Muscle layer of duodenum (tissue), 2 donors: ENCODE measurements around the gene NECTIN1.

Experiments used
- H3K27ac ChIP-seq: one replicate; pipeline ENCODE4 v1.7.0; 2013; ENCODE audit warnings: mild to moderate bottlenecking, low read length
- H3K27me3 ChIP-seq: one replicate; pipeline ENCODE4 v1.7.0; 2013; ENCODE audit warnings: low read depth, mild to moderate bottlenecking, control low read depth, low read length
- H3K36me3 ChIP-seq, 2 donors: one replicate each; pipeline ENCODE4 v1.7.0; 2013; ENCODE audit warnings: low read length in 2 of 2, control low read depth in 1 of 2, mild to moderate bottlenecking in 1 of 2; ENCODE audit not compliant: insufficient read depth in 2 of 2, control insufficient read depth in 1 of 2
- H3K4me1 ChIP-seq, 2 donors: one replicate each; pipeline ENCODE4 v1.7.0; 2013; ENCODE audit warnings: low read length in 2 of 2, mild to moderate bottlenecking in 2 of 2, control low read depth in 1 of 2, moderate library complexity in 1 of 2; ENCODE audit not compliant: insufficient read depth in 2 of 2, control insufficient read depth in 1 of 2
- H3K4me3 ChIP-seq, 2 donors: one replicate each; pipeline ENCODE4 v1.7.0; 2013; ENCODE audit warnings: low read length in 2 of 2, low read depth in 1 of 2, mild to moderate bottlenecking in 1 of 2
- H3K9me3 ChIP-seq, 2 donors: one replicate each; pipeline ENCODE4 v1.7.0; 2013; ENCODE audit warnings: low read length in 2 of 2, control low read depth in 1 of 2, mild to moderate bottlenecking in 1 of 2; ENCODE audit not compliant: control insufficient read depth in 1 of 2
- donor health status: healthy.

The NECTIN1 gene

DNA sequence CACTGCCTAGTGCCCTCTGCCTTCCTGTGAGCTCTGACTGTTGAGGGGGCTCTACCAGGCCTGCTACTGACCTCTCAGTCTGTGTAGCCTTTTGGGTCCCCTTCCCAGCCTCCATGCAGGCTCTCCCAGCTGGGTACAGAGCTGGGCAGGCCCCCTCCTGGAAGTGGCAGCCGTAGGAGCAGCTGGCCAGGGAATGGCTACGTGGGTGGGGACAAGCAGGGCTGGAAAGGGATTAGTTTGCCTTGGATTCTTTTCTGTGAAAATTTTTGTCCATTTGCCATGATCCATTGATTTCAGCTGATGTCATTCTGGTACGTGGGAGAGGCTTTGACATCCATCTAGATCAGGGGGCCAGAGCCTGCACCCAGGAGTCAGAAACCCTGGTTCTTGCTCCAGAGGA, 23.9 kb upstream of the NECTIN1 start:
- no peaks in the 10 kb centered on the region for H3K36me3 ChIP-seq
- H3K4me3 ChIP-seq: no peak overlapping the region
- H3K27me3 ChIP-seq: no peaks in the 10 kb centered on the region
- no peaks in the 10 kb centered on the region for H3K9me3 ChIP-seq
- no peaks in the 10 kb centered on the region for H3K4me1 ChIP-seq
- no peak overlapping the region for H3K27ac ChIP-seq

- H3K9me3 ChIP-seq: no peaks in the 10 kb centered on the region
- no peaks in the 10 kb centered on the region for H3K36me3 ChIP-seq
- H3K4me1 ChIP-seq: no peaks in the 10 kb centered on the region
- H3K27ac ChIP-seq: no peak overlapping the region
- no peak overlapping the region for H3K4me3 ChIP-seq
- H3K27me3 ChIP-seq: no peaks in the 10 kb centered on the region
Observed at GRCh38 chr11:119752345-119752871, 23.4 kb upstream of the NECTIN1 start.

DNA sequence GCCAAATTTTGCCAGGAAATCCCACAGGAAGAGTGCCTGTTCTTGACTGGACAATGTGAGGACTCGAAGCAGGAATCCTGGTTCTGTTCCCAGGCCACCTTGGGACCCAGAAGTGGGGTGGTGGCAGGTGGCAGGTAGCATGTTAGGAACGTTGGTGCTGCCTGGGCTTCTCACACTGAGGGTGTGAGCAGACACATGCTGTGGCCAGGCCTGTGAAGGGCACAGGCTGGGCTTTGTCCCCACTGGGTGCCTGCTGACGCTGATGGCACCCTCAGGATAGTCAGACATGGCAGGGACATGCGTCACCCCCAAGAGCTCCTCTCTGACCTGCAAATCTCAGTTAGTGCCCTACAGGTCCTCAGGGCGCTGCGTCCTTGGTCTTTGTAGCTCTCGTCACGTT, 21.1 kb upstream of the NECTIN1 start:
- Histone ChIP-seq H3K27ac (no peak overlapping the region), H3K4me1 (no peaks in the 10 kb centered on the region), H3K36me3 (no peaks in the 10 kb centered on the region), H3K27me3 (no peaks in the 10 kb centered on the region), H3K4me3 (no peak overlapping the region), H3K9me3 (no peaks in the 10 kb centered on the region)

- no peak overlapping the region for H3K4me3 ChIP-seq
- no peaks in the 10 kb centered on the region for H3K4me1 ChIP-seq
- no peaks in the 10 kb centered on the region for H3K9me3 ChIP-seq
- H3K27me3 ChIP-seq: no peaks in the 10 kb centered on the region
- no peak overlapping the region for H3K27ac ChIP-seq
- no peaks in the 10 kb centered on the region for H3K36me3 ChIP-seq
Observed at GRCh38 chr11:119749006-119749565, 20.1 kb upstream of the NECTIN1 start.

DNA sequence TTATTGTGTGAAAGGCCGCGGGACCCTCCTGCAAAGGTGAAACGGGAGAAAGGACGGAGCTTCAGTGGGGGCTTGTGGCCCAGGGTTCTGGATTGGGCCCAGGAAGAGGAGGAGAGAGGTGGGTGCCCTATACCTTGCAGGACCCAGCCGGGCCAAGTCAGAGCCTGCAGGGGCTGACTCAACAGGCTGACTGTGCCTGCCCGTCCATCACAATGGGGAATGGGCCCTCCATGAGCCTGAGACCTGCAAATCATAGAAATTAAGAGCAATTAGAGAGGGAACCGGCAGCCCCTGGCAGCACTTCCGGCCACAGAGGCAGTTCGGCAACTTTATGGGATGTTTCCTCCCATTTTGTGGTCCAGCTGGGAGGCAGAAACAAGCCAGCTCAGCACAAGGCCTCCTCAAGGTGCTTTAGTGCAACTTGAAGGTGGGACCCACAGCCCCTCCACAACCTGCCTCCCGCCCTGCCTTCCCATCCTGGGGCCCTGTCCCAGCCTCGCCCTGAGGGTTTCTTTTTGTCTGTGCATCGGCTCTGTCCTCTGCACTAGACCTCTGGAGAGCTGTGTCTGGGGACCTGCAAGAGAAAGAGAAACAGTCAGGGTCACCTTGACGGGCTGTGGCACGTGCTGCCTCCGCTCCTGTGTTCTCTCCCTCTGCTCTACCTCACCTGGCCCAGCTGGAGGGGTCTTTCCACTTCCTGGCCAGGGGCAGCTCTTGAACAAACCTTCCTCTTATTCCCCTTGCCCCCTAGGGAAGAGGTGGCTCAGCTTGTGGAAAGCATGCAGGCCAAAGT, 19.1 kb upstream of the NECTIN1 start:
- no peaks in the 10 kb centered on the region for H3K9me3 ChIP-seq
- no peaks in the 10 kb centered on the region for H3K4me1 ChIP-seq
- H3K36me3 ChIP-seq: no peaks in the 10 kb centered on the region
- no peak overlapping the region for H3K27ac ChIP-seq
- no peak overlapping the region for H3K4me3 ChIP-seq
- peaks cover 5% of the 10 kb centered on the region for H3K27me3 ChIP-seq

GRCh38 chr11:119745776-119746535, 17.0 kb upstream of the NECTIN1 start:
- Histone ChIP-seq H3K27me3 (peaks cover 10% of the 10 kb centered on the region), H3K27ac (no peak overlapping the region), H3K9me3 (no peaks in the 10 kb centered on the region), H3K4me1 (peaks cover 1 to 12% of the 10 kb centered on the region in 2 donors), H3K4me3 (no peak overlapping the region), H3K36me3 (no peaks in the 10 kb centered on the region)

DNA sequence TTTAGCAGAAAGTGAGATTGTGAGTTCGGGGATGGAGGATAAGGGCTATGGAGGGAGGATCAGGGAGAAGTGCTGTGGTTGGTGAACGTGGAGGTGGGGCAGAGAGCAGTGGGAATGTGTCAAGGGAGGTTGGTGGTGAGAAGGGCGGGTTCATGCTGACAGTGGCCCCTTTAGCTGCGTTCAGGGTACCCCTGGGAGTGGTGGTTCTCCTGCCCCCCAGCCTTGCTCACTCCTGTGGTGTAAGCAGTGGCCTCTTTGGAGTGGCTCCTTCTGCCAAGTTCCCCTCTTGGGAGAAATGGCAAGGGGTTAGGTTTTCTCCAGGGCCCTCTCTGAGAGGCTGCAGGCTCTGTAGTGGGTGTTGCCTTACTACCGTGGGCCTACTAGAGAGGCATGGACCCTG, 16.1 kb upstream of the NECTIN1 start:
- Histone ChIP-seq H3K36me3 (no peaks in the 10 kb centered on the region), H3K9me3 (no peaks in the 10 kb centered on the region), H3K27me3 (peaks cover 18% of the 10 kb centered on the region), H3K4me3 (no peak overlapping the region), H3K4me1 (peaks cover 7 to 13% of the 10 kb centered on the region in 2 donors), H3K27ac (no peak overlapping the region)

DNA sequence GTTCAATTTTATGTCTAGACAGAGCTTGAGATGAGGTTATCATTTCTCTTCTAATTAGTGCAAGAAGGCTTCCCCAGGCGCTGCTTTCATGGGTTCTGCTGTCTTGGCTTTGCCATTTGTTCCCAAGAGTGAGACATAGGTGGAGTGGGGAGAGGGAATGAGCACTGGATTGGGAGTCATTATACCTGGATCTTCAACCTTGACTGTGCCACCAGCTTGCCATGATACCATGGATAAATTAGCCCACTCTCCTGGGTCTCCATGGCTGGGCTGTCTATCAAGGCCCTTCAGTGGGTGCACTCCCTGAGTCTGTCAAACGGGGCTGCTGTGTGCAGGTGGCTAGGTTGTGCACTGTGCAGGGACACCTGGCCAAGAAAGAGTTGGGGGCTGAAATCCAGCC, 15.6 kb upstream of the NECTIN1 start:
- H3K4me3 ChIP-seq: no peak overlapping the region
- H3K36me3 ChIP-seq: no peaks in the 10 kb centered on the region
- peaks cover 7 to 13% of the 10 kb centered on the region in 2 donors for H3K4me1 ChIP-seq
- H3K9me3 ChIP-seq: no peaks in the 10 kb centered on the region
- H3K27me3 ChIP-seq: peaks cover 18% of the 10 kb centered on the region
- H3K27ac ChIP-seq: no peak overlapping the region

DNA sequence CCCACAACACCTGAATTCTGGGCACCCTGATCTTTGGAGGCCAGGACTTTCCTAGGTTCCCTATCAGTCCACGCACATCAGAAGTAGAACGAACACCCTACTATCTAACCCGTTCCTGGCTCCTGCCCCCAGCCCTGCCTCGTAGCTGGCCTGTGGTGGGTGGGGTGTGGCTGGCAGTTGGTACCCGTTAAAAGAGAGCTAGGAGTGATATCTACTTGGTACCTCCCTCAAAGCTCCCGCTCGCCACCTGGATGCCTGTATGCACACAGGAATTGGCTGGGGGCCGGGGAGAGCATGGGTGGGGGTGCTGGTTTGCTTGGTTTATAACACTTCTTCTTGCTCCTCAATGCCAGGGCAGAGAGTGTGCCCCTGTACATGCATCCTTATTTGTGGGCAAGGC, 14.0 kb upstream of the NECTIN1 start:
- no peak overlapping the region for H3K4me3 ChIP-seq
- peaks cover 18% of the 10 kb centered on the region for H3K27me3 ChIP-seq
- no peaks in the 10 kb centered on the region for H3K36me3 ChIP-seq
- no peak overlapping the region for H3K27ac ChIP-seq
- no peaks in the 10 kb centered on the region for H3K9me3 ChIP-seq
- H3K4me1 ChIP-seq: peaks cover 13 to 16% of the 10 kb centered on the region in 2 donors

- H3K27ac ChIP-seq: no peak overlapping the region
- no peaks in the 10 kb centered on the region for H3K9me3 ChIP-seq
- H3K36me3 ChIP-seq: no peaks in the 10 kb centered on the region
- peaks cover 13 to 16% of the 10 kb centered on the region in 2 donors for H3K4me1 ChIP-seq
- peaks cover 18% of the 10 kb centered on the region for H3K27me3 ChIP-seq
- H3K4me3 ChIP-seq: peak overlapping the region in 1 of 2 donors; percentile 39
Observed at GRCh38 chr11:119742263-119742861, 13.4 kb upstream of the NECTIN1 start.
